ENCODE results near the gene TMSB10. TPM values are rescaled to one million over a fixed set of nuclear protein-coding genes. Genes with fewer than 3 reads are reported as not detected.

Gene TMSB10
- total and polyA plus RNA-seq, 2 of the 13 experiments (the other 11 are each of a cell fraction or from before 2014, with no cell fraction given): 665 to 708 TPM

DNA sequence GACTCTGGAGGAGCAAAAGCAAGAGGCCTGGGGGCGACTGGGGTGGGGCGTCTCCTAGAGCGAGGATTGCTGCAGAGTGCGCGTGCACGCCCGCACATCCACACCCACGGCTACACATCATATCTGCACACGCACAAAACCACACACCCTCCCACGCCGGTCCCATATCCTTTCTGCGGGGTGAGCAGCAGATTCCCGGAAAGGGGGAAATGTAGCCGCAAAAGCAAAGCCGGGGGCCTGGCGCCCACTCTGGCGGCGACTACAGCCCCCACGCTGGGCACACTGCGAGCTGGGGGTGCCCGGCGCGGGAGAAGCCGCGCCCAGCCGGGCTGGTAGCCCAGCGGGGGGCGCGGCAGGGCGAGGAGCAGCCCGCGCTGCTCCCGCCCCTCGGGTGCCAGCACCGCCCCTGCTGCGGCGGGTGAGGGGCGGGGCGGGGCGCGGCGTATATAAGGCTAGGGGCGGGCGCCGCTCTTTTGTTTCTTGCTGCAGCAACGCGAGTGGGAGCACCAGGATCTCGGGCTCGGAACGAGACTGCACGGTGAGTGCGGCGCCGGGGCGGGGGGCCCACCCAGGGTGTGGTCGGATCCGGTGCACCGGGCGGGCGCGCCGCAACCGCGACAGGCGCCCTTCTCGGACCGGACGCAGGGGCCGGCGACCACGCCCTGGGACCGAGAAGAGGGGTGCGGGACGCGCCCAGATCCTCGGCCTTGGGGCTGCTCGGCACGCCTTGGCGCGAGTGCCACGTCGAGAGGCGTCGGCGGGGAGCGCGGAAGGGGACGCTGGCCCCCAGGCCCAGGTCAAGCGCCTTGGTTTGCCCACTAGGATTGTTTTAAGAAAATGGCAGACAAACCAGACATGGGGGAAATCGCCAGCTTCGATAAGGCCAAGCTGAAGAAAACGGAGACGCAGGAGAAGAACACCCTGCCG, at the start of gene TMSB10 (continued):
- TF ChIP-seq, protein P1, sequence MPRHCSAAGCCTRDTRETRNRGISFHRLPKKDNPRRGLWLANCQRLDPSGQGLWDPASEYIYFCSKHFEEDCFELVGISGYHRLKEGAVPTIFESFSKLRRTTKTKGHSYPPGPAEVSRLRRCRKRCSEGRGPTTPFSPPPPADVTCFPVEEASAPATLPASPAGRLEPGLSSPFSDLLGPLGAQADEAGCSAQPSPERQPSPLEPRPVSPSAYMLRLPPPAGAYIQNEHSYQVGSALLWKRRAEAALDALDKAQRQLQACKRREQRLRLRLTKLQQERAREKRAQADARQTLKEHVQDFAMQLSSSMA (CRISPR knock-in tag; IDR thresholded peaks at IDR 0.05): no peak; the same call in 1 of the 2 replicates
- TF ChIP-seq ZNF44 (CRISPR knock-in tag; IDR thresholded peaks at IDR 0.05) (0 out of 2 replicates have a peak, but pooled peaks have one; percentile 46), FOXP1 (IDR thresholded peaks at IDR 0.05) (no peak), FOXP1 (CRISPR knock-in tag; IDR thresholded peaks at IDR 0.05) (no peak), TFDP1 (CRISPR knock-in tag; IDR thresholded peaks at IDR 0.05; ENCODE audit: borderline replicate concordance) (peak; percentile 72; the same call in 1 of the 2 replicates), NR1H2 (CRISPR knock-in tag; IDR thresholded peaks at IDR 0.05; ENCODE audit: borderline replicate concordance, low read depth) (peak; percentile 92; the same call in 1 of the 2 replicates), NCOA1 (CRISPR knock-in tag; IDR thresholded peaks at IDR 0.05) (0 out of 2 replicates have a peak, but pooled peaks have one; percentile 59), HNRNPH1 (optimal IDR thresholded peaks at IDR 0.05; ENCODE audit: low read depth, low read length) (no peak), ZNF496 (CRISPR knock-in tag; IDR thresholded peaks at IDR 0.05; ENCODE audit: insufficient replicate concordance) (no peak), GATAD2A (CRISPR knock-in tag; IDR thresholded peaks at IDR 0.05) (no peak), AKAP8 (CRISPR knock-in tag; IDR thresholded peaks at IDR 0.05) (no peak), RFX5 (IDR thresholded peaks at IDR 0.05; ENCODE audit: low read depth, low read length) (no peak), SNAPC2 (CRISPR knock-in tag; IDR thresholded peaks at IDR 0.05) (peak; percentile 87; the same call in 1 of the 2 replicates), ZNF205 (CRISPR knock-in tag; IDR thresholded peaks at IDR 0.05) (peak; percentile 83), FOXO4 (CRISPR knock-in tag; conservative IDR thresholded peaks at IDR 0.05) (0 out of 2 replicates have a peak, but pooled peaks have one; percentile 93), ZNF10 (CRISPR knock-in tag; IDR thresholded peaks at IDR 0.05; ENCODE audit: borderline replicate concordance, low read depth) (no peak), ZBTB21 (CRISPR knock-in tag; IDR thresholded peaks at IDR 0.05) (no peak), MTA1 (CRISPR knock-in tag; IDR thresholded peaks at IDR 0.05; ENCODE audit: borderline replicate concordance) (no peak), ZNF883 (CRISPR knock-in tag; IDR thresholded peaks at IDR 0.05; ENCODE audit: not compliant biosample characterization) (peak; percentile 96), ZFP36L1 (CRISPR knock-in tag; IDR thresholded peaks at IDR 0.05) (0 out of 2 replicates have a peak, but pooled peaks have one; percentile 68)
- TF ChIP-seq, protein P2, sequence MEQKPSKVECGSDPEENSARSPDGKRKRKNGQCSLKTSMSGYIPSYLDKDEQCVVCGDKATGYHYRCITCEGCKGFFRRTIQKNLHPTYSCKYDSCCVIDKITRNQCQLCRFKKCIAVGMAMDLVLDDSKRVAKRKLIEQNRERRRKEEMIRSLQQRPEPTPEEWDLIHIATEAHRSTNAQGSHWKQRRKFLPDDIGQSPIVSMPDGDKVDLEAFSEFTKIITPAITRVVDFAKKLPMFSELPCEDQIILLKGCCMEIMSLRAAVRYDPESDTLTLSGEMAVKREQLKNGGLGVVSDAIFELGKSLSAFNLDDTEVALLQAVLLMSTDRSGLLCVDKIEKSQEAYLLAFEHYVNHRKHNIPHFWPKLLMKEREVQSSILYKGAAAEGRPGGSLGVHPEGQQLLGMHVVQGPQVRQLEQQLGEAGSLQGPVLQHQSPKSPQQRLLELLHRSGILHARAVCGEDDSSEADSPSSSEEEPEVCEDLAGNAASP (CRISPR knock-in tag; IDR thresholded peaks at IDR 0.05; ENCODE audit: borderline replicate concordance): peak; percentile 53; the same call in 1 of the 2 replicates
- TF ChIP-seq, protein P3, sequence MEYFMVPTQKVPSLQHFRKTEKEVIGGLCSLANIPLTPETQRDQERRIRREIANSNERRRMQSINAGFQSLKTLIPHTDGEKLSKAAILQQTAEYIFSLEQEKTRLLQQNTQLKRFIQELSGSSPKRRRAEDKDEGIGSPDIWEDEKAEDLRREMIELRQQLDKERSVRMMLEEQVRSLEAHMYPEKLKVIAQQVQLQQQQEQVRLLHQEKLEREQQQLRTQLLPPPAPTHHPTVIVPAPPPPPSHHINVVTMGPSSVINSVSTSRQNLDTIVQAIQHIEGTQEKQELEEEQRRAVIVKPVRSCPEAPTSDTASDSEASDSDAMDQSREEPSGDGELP (IDR thresholded peaks at IDR 0.05; ENCODE audit: borderline replicate concordance, low read depth): no peak
- TF ChIP-seq, protein P4, sequence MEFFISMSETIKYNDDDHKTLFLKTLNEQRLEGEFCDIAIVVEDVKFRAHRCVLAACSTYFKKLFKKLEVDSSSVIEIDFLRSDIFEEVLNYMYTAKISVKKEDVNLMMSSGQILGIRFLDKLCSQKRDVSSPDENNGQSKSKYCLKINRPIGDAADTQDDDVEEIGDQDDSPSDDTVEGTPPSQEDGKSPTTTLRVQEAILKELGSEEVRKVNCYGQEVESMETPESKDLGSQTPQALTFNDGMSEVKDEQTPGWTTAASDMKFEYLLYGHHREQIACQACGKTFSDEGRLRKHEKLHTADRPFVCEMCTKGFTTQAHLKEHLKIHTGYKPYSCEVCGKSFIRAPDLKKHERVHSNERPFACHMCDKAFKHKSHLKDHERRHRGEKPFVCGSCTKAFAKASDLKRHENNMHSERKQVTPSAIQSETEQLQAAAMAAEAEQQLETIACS (CRISPR knock-in tag; IDR thresholded peaks at IDR 0.05): peak; percentile 40; the same call in 1 of the 2 replicates

Data from HepG2 (cell line).